HEK293 (cell line): ENCODE data around the gene REST.

Experiments used
- CTCF ChIA-PET: fragments of 350-600 bp; formaldehyde crosslinking; extraction: SDS; loops from one replicate; lab custom pipeline; 2021; ENCODE audit warnings: antibody characterized with exemption; lab: Yijun Ruan, JAX
- POLR2A ChIA-PET: fragments of 300-600 bp; formaldehyde crosslinking; extraction: SDS; loops from one replicate; lab custom pipeline; 2020; ENCODE audit warnings: antibody characterized with exemption, inconsistent platforms; lab: Yijun Ruan, JAX
- H3K27ac ChIP-seq: fragments of 200-500 bp; sonication (Bioruptor generic); 2 replicates; pipeline ENCODE4 v1.5.1; 2014; ENCODE audit warnings: low read depth, low read length, control low read depth, inconsistent platforms; ENCODE audit errors: extremely low read depth
- H3K36me3 ChIP-seq, 2 experiments: fragments of 200-500 bp in 1 of 2; sonication (Bioruptor generic) in 1 of 2; 1 replicate in 1 of 2; 2 replicates in 1 of 2; pipeline ENCODE4 v1.5.1; 2014 to 2017; ENCODE audit warnings: inconsistent platforms in 2 of 2, low read length in 2 of 2; ENCODE audit not compliant: control insufficient read depth in 2 of 2, insufficient read depth in 1 of 2
- H3K4me1 ChIP-seq: fragments of 200-500 bp; sonication (Bioruptor generic); 2 replicates; pipeline ENCODE4 v1.5.1; 2014; ENCODE audit warnings: mild to moderate bottlenecking, low read length, inconsistent platforms; ENCODE audit not compliant: control insufficient read depth, insufficient read depth
- H3K4me3 ChIP-seq: 2 replicates; pipeline ENCODE4 v1.5.1; 2011; ENCODE audit warnings: low read depth, mild to moderate bottlenecking, control low read depth, low read length, moderate library complexity
- H3K9me3 ChIP-seq: fragments of 200-500 bp; sonication (Bioruptor generic); 2 replicates; pipeline ENCODE4 v1.5.1; 2014; ENCODE audit warnings: low read depth, low read length, inconsistent platforms; ENCODE audit not compliant: control insufficient read depth, insufficient read depth
- EGR2 ChIP-seq: fragments of 450-650 bp; formaldehyde crosslinking; IDR thresholded peaks from 2 replicates; pipeline ENCODE4 v1.5.1; 2016; ENCODE audit warnings: low read depth, missing biosample characterization, missing genetic modification characterization
- KLF7 ChIP-seq: fragments of 450-650 bp; formaldehyde crosslinking; IDR thresholded peaks from 2 replicates; pipeline ENCODE4 v1.5.1; 2016; ENCODE audit warnings: missing biosample characterization, missing genetic modification characterization, borderline replicate concordance
- MZF1 ChIP-seq: fragments of 450-650 bp; formaldehyde crosslinking; IDR thresholded peaks from 2 replicates; pipeline ENCODE4 v1.5.1; 2017; ENCODE audit warnings: missing biosample characterization, missing genetic modification characterization, borderline replicate concordance
- RBAK ChIP-seq: fragments of 450-650 bp; formaldehyde crosslinking; IDR thresholded peaks from 2 replicates; pipeline ENCODE4 v1.5.1; 2016; ENCODE audit warnings: missing biosample characterization, missing genetic modification characterization
- REPIN1 ChIP-seq: fragments of 450-650 bp; formaldehyde crosslinking; IDR thresholded peaks from 2 replicates; pipeline ENCODE4 v1.5.1; 2017; ENCODE audit warnings: missing biosample characterization, missing genetic modification characterization, low read depth
- SALL2 ChIP-seq: fragments of 450-650 bp; formaldehyde crosslinking; IDR thresholded peaks from 2 replicates; pipeline ENCODE4 v1.5.0; 2017; ENCODE audit warnings: missing biosample characterization, mild to moderate bottlenecking, missing genetic modification characterization, borderline replicate concordance
- SETDB1 ChIP-seq: IDR thresholded peaks from one replicate; pipeline ENCODE4 v1.6.1; 2017; ENCODE audit warnings: mild to moderate bottlenecking, low read length, moderate library complexity, mixed read lengths; ENCODE audit not compliant: insufficient read length
- SP2 ChIP-seq: fragments of 450-650 bp; formaldehyde crosslinking; IDR thresholded peaks from 2 replicates; pipeline ENCODE4 v1.5.1; 2016; ENCODE audit warnings: missing biosample characterization, missing genetic modification characterization
- SP3 ChIP-seq: fragments of 450-650 bp; formaldehyde crosslinking; IDR thresholded peaks from 2 replicates; pipeline ENCODE4 v1.5.1; 2016; ENCODE audit warnings: missing biosample characterization, missing genetic modification characterization
- TRIM28 ChIP-seq: IDR thresholded peaks from 2 replicates; pipeline ENCODE4 v1.6.1; 2011; ENCODE audit warnings: low read length, control low read depth, borderline replicate concordance
- WT1 ChIP-seq: fragments of 450-650 bp; formaldehyde crosslinking; IDR thresholded peaks from 2 replicates; pipeline ENCODE4 v1.5.1; 2016; ENCODE audit warnings: missing biosample characterization, missing genetic modification characterization
- ZBTB20 ChIP-seq: fragments of 450-650 bp; formaldehyde crosslinking; IDR thresholded peaks from 2 replicates; pipeline ENCODE4 v1.5.1; 2016; ENCODE audit warnings: missing biosample characterization, missing genetic modification characterization
- ZFP3 ChIP-seq: fragments of 450-650 bp; formaldehyde crosslinking; IDR thresholded peaks from 2 replicates; pipeline ENCODE4 v1.5.1; 2016; ENCODE audit warnings: low read depth, missing biosample characterization, missing genetic modification characterization
- ZNF10 ChIP-seq: fragments of 450-650 bp; formaldehyde crosslinking; IDR thresholded peaks from 2 replicates; pipeline ENCODE4 v1.5.1; 2017; ENCODE audit warnings: missing biosample characterization, missing genetic modification characterization
- ZNF121 ChIP-seq: fragments of 450-650 bp; formaldehyde crosslinking; IDR thresholded peaks from 2 replicates; pipeline ENCODE4 v1.5.1; 2016; ENCODE audit warnings: missing biosample characterization, missing genetic modification characterization
- ZNF140 ChIP-seq: fragments of 450-650 bp; formaldehyde crosslinking; IDR thresholded peaks from 2 replicates; pipeline ENCODE4 v1.5.1; 2016; ENCODE audit warnings: missing biosample characterization, missing genetic modification characterization
- ZNF184 ChIP-seq: fragments of 450-650 bp; IDR thresholded peaks from 2 replicates; pipeline ENCODE4 v1.5.1; 2018; ENCODE audit warnings: missing biosample characterization, mild to moderate bottlenecking, missing genetic modification characterization
- ZNF292 ChIP-seq: fragments of 450-650 bp; formaldehyde crosslinking; IDR thresholded peaks from 2 replicates; pipeline ENCODE4 v1.5.1; 2016; ENCODE audit warnings: low read depth, missing biosample characterization, missing genetic modification characterization, borderline replicate concordance
- ZNF302 ChIP-seq: fragments of 450-650 bp; formaldehyde crosslinking; IDR thresholded peaks from 2 replicates; pipeline ENCODE4 v1.5.1; 2016; ENCODE audit warnings: missing biosample characterization, missing genetic modification characterization, low read depth
- ZNF624 ChIP-seq: fragments of 450-650 bp; formaldehyde crosslinking; IDR thresholded peaks from 2 replicates; pipeline ENCODE4 v1.5.1; 2017; ENCODE audit warnings: missing biosample characterization, missing genetic modification characterization
- ZNF830 ChIP-seq: fragments of 450-650 bp; IDR thresholded peaks from 2 replicates; pipeline ENCODE4 v1.5.0; 2018; ENCODE audit warnings: missing biosample characterization, missing genetic modification characterization, low read depth, mild to moderate bottlenecking, moderate library complexity
- ZNF843 ChIP-seq: fragments of 450-650 bp; formaldehyde crosslinking; IDR thresholded peaks from 2 replicates; pipeline ENCODE4 v1.5.1; 2016; ENCODE audit warnings: missing biosample characterization, missing genetic modification characterization
- TF ChIP-seq, protein P1 (sequence below): fragments of 450-650 bp; formaldehyde crosslinking; IDR thresholded peaks from 2 replicates; pipeline ENCODE4 v1.5.1; 2016; ENCODE audit warnings: missing biosample characterization, missing genetic modification characterization

The REST gene

GRCh38 chr4:56961107-56961500 lies 53.4 kb downstream of the REST start:
- Histone ChIP-seq H3K9me3 (no peaks in the 10 kb centered on the region), H3K27ac (no peak overlapping the region), H3K4me3 (no peak overlapping the region), H3K36me3 (peaks cover 15 to 43% of the 10 kb centered on the region in 2 experiments), H3K4me1 (no peaks in the 10 kb centered on the region)
- CTCF ChIA-PET: interaction anchor here (0.7 kb wide), 2 partner anchors 13 to 145 kb away, joined by 4 to 6 read pairs; no protein-coding TSS in a partner anchor
- POLR2A ChIA-PET: no interaction called here
- TF ChIP-seq ZFP3 (tag by site-specific recombination) (no peak), ZNF292 (tag by site-specific recombination) (no peak), ZBTB20 (no peak), SP2 (tag by site-specific recombination) (no peak), ZNF121 (tag by site-specific recombination) (peak; percentile 27; the same call in 1 of the 2 replicates)

DNA sequence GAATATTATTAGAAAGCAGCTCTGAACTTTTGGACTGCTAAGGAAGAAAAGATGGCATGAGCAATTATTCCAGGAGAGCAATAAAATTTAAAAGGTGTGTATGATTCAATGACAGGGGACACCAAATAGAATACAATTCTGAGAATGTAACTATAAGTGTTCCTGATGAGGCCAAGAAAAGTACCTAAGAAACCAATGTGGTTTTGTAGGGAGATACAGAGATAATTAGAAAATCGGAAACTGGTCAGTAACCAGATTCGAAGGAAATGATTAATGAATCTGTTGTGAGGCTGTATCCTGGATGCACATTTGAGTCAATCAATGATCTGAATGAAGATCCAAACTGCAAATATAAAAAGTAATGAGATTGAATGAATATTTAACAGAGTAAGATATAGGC lies 63.7 kb downstream of the REST start:
- no peak overlapping the region for H3K4me3 ChIP-seq
- H3K36me3 ChIP-seq: peaks cover 14 to 77% of the 10 kb centered on the region in 2 experiments
- no peak overlapping the region for H3K27ac ChIP-seq
- no peak for TF ChIP-seq ZNF184 (tag by site-specific recombination)
- TF ChIP-seq ZNF10 (tag by site-specific recombination): no peak
- no peak for TF ChIP-seq KLF7 (tag by site-specific recombination)
- no peak for TF ChIP-seq WT1 (tag by site-specific recombination)
- TF ChIP-seq ZNF843 (tag by site-specific recombination): no peak
- TF ChIP-seq EGR2 (tag by site-specific recombination): no peak
- TF ChIP-seq, protein P1, sequence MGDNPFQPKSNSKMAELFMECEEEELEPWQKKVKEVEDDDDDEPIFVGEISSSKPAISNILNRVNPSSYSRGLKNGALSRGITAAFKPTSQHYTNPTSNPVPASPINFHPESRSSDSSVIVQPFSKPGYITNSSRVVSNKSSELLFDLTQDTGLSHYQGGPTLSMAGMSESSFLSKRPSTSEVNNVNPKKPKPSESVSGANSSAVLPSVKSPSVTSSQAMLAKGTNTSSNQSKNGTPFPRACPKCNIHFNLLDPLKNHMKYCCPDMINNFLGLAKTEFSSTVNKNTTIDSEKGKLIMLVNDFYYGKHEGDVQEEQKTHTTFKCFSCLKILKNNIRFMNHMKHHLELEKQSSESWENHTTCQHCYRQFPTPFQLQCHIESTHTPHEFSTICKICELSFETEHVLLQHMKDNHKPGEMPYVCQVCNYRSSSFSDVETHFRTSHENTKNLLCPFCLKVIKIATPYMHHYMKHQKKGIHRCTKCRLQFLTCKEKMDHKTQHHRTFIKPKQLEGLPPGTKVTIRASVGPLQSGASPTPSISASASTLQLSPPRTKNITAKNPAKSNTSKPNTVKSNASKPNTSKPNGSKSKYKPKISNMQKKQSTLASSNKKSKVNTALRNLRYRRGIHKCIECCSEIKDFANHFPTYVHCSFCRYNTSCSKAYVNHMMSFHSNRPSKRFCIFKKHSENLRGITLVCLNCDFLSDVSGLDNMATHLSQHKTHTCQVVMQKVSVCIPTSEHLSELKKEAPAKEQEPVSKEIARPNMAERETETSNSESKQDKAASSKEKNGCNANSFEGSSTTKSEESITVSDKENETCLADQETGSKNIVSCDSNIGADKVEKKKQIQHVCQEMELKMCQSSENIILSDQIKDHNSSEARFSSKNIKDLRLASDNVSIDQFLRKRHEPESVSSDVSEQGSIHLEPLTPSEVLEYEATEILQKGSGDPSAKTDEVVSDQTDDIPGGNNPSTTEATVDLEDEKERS (tag by site-specific recombination): no peak
- no peak for TF ChIP-seq SETDB1
- no peak for TF ChIP-seq RBAK (tag by site-specific recombination)
- TF ChIP-seq ZNF140 (tag by site-specific recombination): no peak
- TF ChIP-seq ZNF302 (tag by site-specific recombination): no peak
- TF ChIP-seq SALL2 (tag by site-specific recombination): no peak
- no peak for TF ChIP-seq ZNF624 (tag by site-specific recombination)
- no peak for TF ChIP-seq MZF1 (tag by site-specific recombination)
- TF ChIP-seq SP3 (tag by site-specific recombination): no peak
- no peak for TF ChIP-seq ZNF830 (tag by site-specific recombination)
- TF ChIP-seq REPIN1 (tag by site-specific recombination): no peak
- TF ChIP-seq SP2 (tag by site-specific recombination): no peak
- TF ChIP-seq TRIM28: no peak
- no peaks in the 10 kb centered on the region for H3K4me1 ChIP-seq
- ChIA-PET POLR2A (no interaction called here), CTCF (no interaction called here)
- H3K9me3 ChIP-seq: no peaks in the 10 kb centered on the region
